ENCODE data around the gene AP1G2. TPM values are rescaled to one million over a fixed set of nuclear protein-coding genes. Genes with fewer than 3 reads are reported as not detected.

The AP1G2 gene
- total and polyA plus RNA-seq, 2 of the 13 experiments (the other 11 are each of a cell fraction or from before 2014, with no cell fraction given) = 96.9 to 611 TPM

GRCh38 chr14:23608454-23608853 is 40.9 kb upstream of the AP1G2 start (continued):
- TF ChIP-seq SATB2 (CRISPR knock-in tag; IDR thresholded peaks at IDR 0.05) (no peak), YY1 (IDR thresholded peaks at IDR 0.05; ENCODE audit: insufficient read depth, insufficient replicate concordance, low read depth, low read length) (no peak), ZFP36 (IDR thresholded peaks at IDR 0.05; ENCODE audit: borderline replicate concordance, low read depth, low read length, partially characterized antibody) (no peak), GRHL1 (CRISPR knock-in tag; conservative IDR thresholded peaks at IDR 0.05) (no peak), ZNF672 (CRISPR knock-in tag; IDR thresholded peaks at IDR 0.05) (no peak), ZNF773 (CRISPR knock-in tag; IDR thresholded peaks at IDR 0.05; ENCODE audit: borderline replicate concordance) (no peak), ZNF550 (CRISPR knock-in tag; IDR thresholded peaks at IDR 0.05; ENCODE audit: borderline replicate concordance) (0 out of 2 replicates have a peak, but pooled peaks have one; percentile 68), FOXJ3 (CRISPR knock-in tag; IDR thresholded peaks at IDR 0.05; ENCODE audit: borderline replicate concordance) (no peak), ZNF691 (CRISPR knock-in tag; IDR thresholded peaks at IDR 0.05; ENCODE audit: borderline replicate concordance, low read depth) (no peak), ZNF724P (CRISPR knock-in tag; IDR thresholded peaks at IDR 0.05; ENCODE audit: borderline replicate concordance) (0 out of 2 replicates have a peak, but pooled peaks have one; percentile 16), ELF3 (CRISPR knock-in tag; IDR thresholded peaks at IDR 0.05) (no peak), HNF4A (CRISPR knock-in tag; IDR thresholded peaks at IDR 0.05) (no peak), EP300 (IDR thresholded peaks at IDR 0.05; ENCODE audit: low read depth in 2 of 2, low read length in 2 of 2) (no peak), EP300 (CRISPR knock-in tag; IDR thresholded peaks at IDR 0.05; ENCODE audit: borderline replicate concordance) (no peak), KDM5B (CRISPR knock-in tag; IDR thresholded peaks at IDR 0.05; ENCODE audit: borderline replicate concordance) (no peak), PPARG (CRISPR knock-in tag; conservative IDR thresholded peaks at IDR 0.05) (0 out of 2 replicates have a peak, but pooled peaks have one; percentile 4), PTBP1 (IDR thresholded peaks at IDR 0.05; ENCODE audit: low read depth, low read length, poor library complexity, severe bottlenecking) (no peak), RBM39 (IDR thresholded peaks at IDR 0.05; ENCODE audit: low read depth, low read length, poor library complexity, severe bottlenecking) (no peak), ZNF562 (CRISPR knock-in tag; IDR thresholded peaks at IDR 0.05; ENCODE audit: borderline replicate concordance) (no peak), CENPX (CRISPR knock-in tag; IDR thresholded peaks at IDR 0.05) (no peak), TAF15 (IDR thresholded peaks at IDR 0.05; ENCODE audit: low read depth, low read length, poor library complexity, severe bottlenecking) (no peak), ZSCAN12 (CRISPR knock-in tag; IDR thresholded peaks at IDR 0.05) (no peak), HES4 (CRISPR knock-in tag; IDR thresholded peaks at IDR 0.05; ENCODE audit: borderline replicate concordance) (no peak), PAX8 (CRISPR knock-in tag; IDR thresholded peaks at IDR 0.05; ENCODE audit: borderline replicate concordance) (no peak)
- TF ChIP-seq, protein P1, sequence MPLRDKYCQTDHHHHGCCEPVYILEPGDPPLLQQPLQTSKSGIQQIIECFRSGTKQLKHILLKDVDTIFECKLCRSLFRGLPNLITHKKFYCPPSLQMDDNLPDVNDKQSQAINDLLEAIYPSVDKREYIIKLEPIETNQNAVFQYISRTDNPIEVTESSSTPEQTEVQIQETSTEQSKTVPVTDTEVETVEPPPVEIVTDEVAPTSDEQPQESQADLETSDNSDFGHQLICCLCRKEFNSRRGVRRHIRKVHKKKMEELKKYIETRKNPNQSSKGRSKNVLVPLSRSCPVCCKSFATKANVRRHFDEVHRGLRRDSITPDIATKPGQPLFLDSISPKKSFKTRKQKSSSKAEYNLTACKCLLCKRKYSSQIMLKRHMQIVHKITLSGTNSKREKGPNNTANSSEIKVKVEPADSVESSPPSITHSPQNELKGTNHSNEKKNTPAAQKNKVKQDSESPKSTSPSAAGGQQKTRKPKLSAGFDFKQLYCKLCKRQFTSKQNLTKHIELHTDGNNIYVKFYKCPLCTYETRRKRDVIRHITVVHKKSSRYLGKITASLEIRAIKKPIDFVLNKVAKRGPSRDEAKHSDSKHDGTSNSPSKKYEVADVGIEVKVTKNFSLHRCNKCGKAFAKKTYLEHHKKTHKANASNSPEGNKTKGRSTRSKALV (CRISPR knock-in tag; IDR thresholded peaks at IDR 0.05) = no peak
- TF ChIP-seq, protein P2, sequence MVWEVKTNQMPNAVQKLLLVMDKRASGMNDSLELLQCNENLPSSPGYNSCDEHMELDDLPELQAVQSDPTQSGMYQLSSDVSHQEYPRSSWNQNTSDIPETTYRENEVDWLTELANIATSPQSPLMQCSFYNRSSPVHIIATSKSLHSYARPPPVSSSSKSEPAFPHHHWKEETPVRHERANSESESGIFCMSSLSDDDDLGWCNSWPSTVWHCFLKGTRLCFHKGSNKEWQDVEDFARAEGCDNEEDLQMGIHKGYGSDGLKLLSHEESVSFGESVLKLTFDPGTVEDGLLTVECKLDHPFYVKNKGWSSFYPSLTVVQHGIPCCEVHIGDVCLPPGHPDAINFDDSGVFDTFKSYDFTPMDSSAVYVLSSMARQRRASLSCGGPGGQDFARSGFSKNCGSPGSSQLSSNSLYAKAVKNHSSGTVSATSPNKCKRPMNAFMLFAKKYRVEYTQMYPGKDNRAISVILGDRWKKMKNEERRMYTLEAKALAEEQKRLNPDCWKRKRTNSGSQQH (CRISPR knock-in tag; IDR thresholded peaks at IDR 0.05; ENCODE audit: low read depth) = no peak
